ENCODE data around the gene GHR. TPM values are rescaled to one million over a fixed set of nuclear protein-coding genes. Genes with fewer than 3 reads are reported as not detected.

The GHR gene
- total and polyA plus RNA-seq, 8 donors, result 0.73 to 3.9 (median 1.3) TPM

GRCh38 chr5:42569325-42569724 is 146.1 kb downstream of the GHR start:
- H3K27ac ChIP-seq, result no peak overlapping the region
- no peaks in the 10 kb centered on the region for H3K9me3 ChIP-seq
- no peaks in the 10 kb centered on the region for H3K36me3 ChIP-seq
- ATAC-seq (no peak), DNase-seq (no peak), FAIRE-seq (no peak)
- intact Hi-C loops (cut with DNase I), result no loop called here
- H3K4me3 ChIP-seq, result no peak overlapping the region
- H3K27me3 ChIP-seq, result no peaks in the 10 kb centered on the region
- H3K4me1 ChIP-seq, result peaks cover 3 to 6% (median 4%) of the 10 kb centered on the region in 3 donors
- WGBS, 2 donors, result 80 to 93% methylated on average over 2 of the region's 2 CpGs
- TF ChIP-seq, protein P1, sequence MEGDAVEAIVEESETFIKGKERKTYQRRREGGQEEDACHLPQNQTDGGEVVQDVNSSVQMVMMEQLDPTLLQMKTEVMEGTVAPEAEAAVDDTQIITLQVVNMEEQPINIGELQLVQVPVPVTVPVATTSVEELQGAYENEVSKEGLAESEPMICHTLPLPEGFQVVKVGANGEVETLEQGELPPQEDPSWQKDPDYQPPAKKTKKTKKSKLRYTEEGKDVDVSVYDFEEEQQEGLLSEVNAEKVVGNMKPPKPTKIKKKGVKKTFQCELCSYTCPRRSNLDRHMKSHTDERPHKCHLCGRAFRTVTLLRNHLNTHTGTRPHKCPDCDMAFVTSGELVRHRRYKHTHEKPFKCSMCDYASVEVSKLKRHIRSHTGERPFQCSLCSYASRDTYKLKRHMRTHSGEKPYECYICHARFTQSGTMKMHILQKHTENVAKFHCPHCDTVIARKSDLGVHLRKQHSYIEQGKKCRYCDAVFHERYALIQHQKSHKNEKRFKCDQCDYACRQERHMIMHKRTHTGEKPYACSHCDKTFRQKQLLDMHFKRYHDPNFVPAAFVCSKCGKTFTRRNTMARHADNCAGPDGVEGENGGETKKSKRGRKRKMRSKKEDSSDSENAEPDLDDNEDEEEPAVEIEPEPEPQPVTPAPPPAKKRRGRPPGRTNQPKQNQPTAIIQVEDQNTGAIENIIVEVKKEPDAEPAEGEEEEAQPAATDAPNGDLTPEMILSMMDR (IDR thresholded peaks at IDR 0.05), result no peak

GRCh38 chr5:42569953-42570548 is 146.8 kb downstream of the GHR start:
- DNase-seq, result no peak
- no peak for FAIRE-seq
- Histone ChIP-seq H3K9me3 (no peaks in the 10 kb centered on the region), H3K27ac (no peak overlapping the region), H3K36me3 (no peaks in the 10 kb centered on the region), H3K27me3 (no peaks in the 10 kb centered on the region), H3K4me3 (no peak overlapping the region), H3K4me1 (peaks cover 3 to 6% (median 4%) of the 10 kb centered on the region in 3 donors)
- intact Hi-C loops (cut with DNase I), result no loop called here
- ATAC-seq, result no peak
- 92 to 97% methylated on average over 1 of the region's 1 CpG for WGBS, 2 donors
- TF ChIP-seq, protein P1 (IDR thresholded peaks at IDR 0.05), result no peak

GRCh38 chr5:42570966-42571960 is 148.0 kb downstream of the GHR start:
- 76 to 77% methylated on average over 8 of the region's 8 CpGs for WGBS, 2 donors
- H3K4me1 ChIP-seq, result peaks cover 3 to 4% (median 4%) of the 10 kb centered on the region in 3 donors
- no peak overlapping the region for H3K27ac ChIP-seq
- H3K9me3 ChIP-seq, result no peaks in the 10 kb centered on the region
- TF ChIP-seq, protein P1 (IDR thresholded peaks at IDR 0.05), result no peak
- H3K4me3 ChIP-seq, result no peak overlapping the region
- ATAC-seq (no peak), DNase-seq (no peak), FAIRE-seq (no peak)
- H3K27me3 ChIP-seq, result no peaks in the 10 kb centered on the region
- intact Hi-C loops (cut with DNase I), result no loop called here
- no peaks in the 10 kb centered on the region for H3K36me3 ChIP-seq

DNA sequence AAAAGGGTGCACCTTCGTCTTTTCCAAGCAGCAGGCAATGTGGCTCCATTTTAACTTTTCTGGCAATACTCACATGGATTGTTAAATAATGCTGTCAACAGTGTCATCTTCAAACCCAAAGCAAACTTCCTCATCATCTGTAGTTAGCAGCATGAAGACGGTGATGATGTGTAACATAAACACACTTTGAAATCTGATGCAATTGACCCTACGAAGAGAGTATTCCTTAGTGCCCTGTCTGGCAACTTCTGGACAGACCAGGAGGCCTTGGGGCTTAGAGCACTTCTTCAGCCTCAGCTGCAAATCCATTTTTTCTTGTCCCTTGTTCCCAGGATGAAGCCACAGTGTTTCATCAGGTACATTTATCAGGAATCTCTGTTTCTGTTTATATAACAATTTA is 149.1 kb downstream of the GHR start:
- no peak for DNase-seq
- ATAC-seq, result no peak
- 86% methylated on average over 3 of the region's 3 CpGs for WGBS, 2 donors
- Histone ChIP-seq H3K27me3 (no peaks in the 10 kb centered on the region), H3K36me3 (no peaks in the 10 kb centered on the region), H3K9me3 (no peaks in the 10 kb centered on the region), H3K4me1 (peaks cover 0 to under 1% (median 0%) of the 10 kb centered on the region in 3 donors), H3K27ac (no peak overlapping the region), H3K4me3 (no peak overlapping the region)
- TF ChIP-seq, protein P1 (IDR thresholded peaks at IDR 0.05), result no peak
- intact Hi-C loops (cut with DNase I), result no loop called here
- no peak for FAIRE-seq

Data from pancreas (tissue), 10 donors.